K562 (cell line): ENCODE measurements around the gene MAML3. TPM values are rescaled to one million over a fixed set of nuclear protein-coding genes. Genes with fewer than 3 reads are reported as not detected.

Source experiments
- ARNT ChIP-seq, 2 experiments: fragments of 450-650 bp; IDR thresholded peaks; 2 replicates each; pipeline ENCODE4 v1.6.1; 2016; ENCODE audit warnings: mild to moderate bottlenecking in 1 of 2
- CHD7 ChIP-seq: fragments of 200-600 bp; sonication (generic); IDR thresholded peaks from one replicate; pipeline ENCODE4 v1.6.1; 2012; ENCODE audit warnings: mild to moderate bottlenecking, low read depth, low read length, inconsistent platforms
- CREB5 ChIP-seq: fragments of 250-450 bp; sonication (Bioruptor Pico); IDR thresholded peaks from 2 replicates; pipeline ENCODE4 v1.5.0; 2020; ENCODE audit warnings: mild to moderate bottlenecking
- ELK3 ChIP-seq: fragments of 450-650 bp; formaldehyde crosslinking; IDR thresholded peaks from 2 replicates; pipeline ENCODE4 v1.4.0; 2020; ENCODE audit warnings: mild to moderate bottlenecking
- EP400 ChIP-seq: fragments of 450-650 bp; IDR thresholded peaks from 2 replicates; pipeline ENCODE4 v1.6.1; 2017; ENCODE audit warnings: antibody characterized with exemption, mild to moderate bottlenecking, moderate library complexity
- ESRRA ChIP-seq: fragments of 450-650 bp; IDR thresholded peaks from 2 replicates; pipeline ENCODE4 v1.6.1; 2014; ENCODE audit warnings: low read depth, mild to moderate bottlenecking, moderate library complexity, borderline replicate concordance
- GTF2A2 ChIP-seq: IDR thresholded peaks from 2 replicates; pipeline ENCODE4 v1.6.1; 2016; ENCODE audit warnings: mild to moderate bottlenecking, missing genetic modification characterization, missing compliant biosample characterization
- NCOA2 ChIP-seq, 2 experiments: fragments of 450-650 bp; IDR thresholded peaks; 2 replicates each; pipeline ENCODE4 v1.6.1; 2018; ENCODE audit warnings: mild to moderate bottlenecking in 2 of 2, moderate library complexity in 1 of 2; ENCODE audit not compliant: partially characterized antibody in 2 of 2
- SP2 ChIP-seq: IDR thresholded peaks from 2 replicates; pipeline ENCODE4 v1.6.1; 2011; ENCODE audit warnings: mild to moderate bottlenecking, low read depth, low read length, moderate library complexity; ENCODE audit not compliant: poor library complexity, severe bottlenecking; ENCODE audit errors: extremely low read depth
- ZNF280B ChIP-seq: fragments of 250-450 bp; sonication (Bioruptor Pico); IDR thresholded peaks from 2 replicates; pipeline ENCODE4 v1.5.1; 2021; ENCODE audit warnings: mild to moderate bottlenecking
- ZNF75A ChIP-seq: fragments of 450-650 bp; formaldehyde crosslinking; IDR thresholded peaks from 2 replicates; pipeline ENCODE4 v1.4.0; 2020; ENCODE audit warnings: mild to moderate bottlenecking
- polyA plus RNA-seq, 8 experiments: library from polyadenylated mRNA; depleted of rRNA in 4 of 8; stranded (reverse) in 5 of 8; unstranded in 3 of 8; fragments of >200 nt; fragmentation: Nextera tagmentation in 2 of 8; fragmentation: Illumina TruSeq in 1 of 8; extraction: Ambion mirVana in 2 of 8; extraction: Trizol in 1 of 8; gene quantifications; 2 replicates each; pipeline versions ENCODE4 v1.2.1 to v1.2.3, GENCODE V29; 2011 to 2014; ENCODE audit warnings: inconsistent platforms in 1 of 8, missing spikeins in 1 of 8
- total RNA-seq, 7 experiments: library from RNA; depleted of rRNA in 6 of 7; stranded (reverse); fragments of >200 nt in 6 of 7; fragmentation: Illumina TruSeq in 2 of 7; extraction: Trizol in 2 of 7; gene quantifications; 2 replicates each; pipeline versions ENCODE4 v1.2.1 to v1.2.3, GENCODE V29; 2011 to 2021; ENCODE audit warnings: low replicate concordance in 1 of 7

Gene MAML3
- total and polyA plus RNA-seq, 9 of the 15 experiments (the other 6 are each of a cell fraction or from before 2014, with no cell fraction given), result 0.01 to 0.55 (median 0.25) TPM

GRCh38 chr4:140153718-140154571, at the start of gene MAML3 (continued):
- no peak for TF ChIP-seq CHD7
- no peak for TF ChIP-seq ELK3 (CRISPR knock-in tag)
- TF ChIP-seq NCOA2 (IDR thresholded peaks at IDR 0.05; ENCODE audit: partially characterized antibody in 2 of 2), result no peak
- TF ChIP-seq ZNF75A (CRISPR knock-in tag), result no peak
- no peak for TF ChIP-seq ZNF280B (CRISPR knock-in tag)
- TF ChIP-seq EP400, result peak; percentile 53; the same call in 1 of the 2 replicates
- no peak for TF ChIP-seq GTF2A2 (tag)
- TF ChIP-seq CREB5 (CRISPR knock-in tag), result no peak
- no peak; the same call in 1 of the 2 replicates for TF ChIP-seq ESRRA
- TF ChIP-seq SP2, result no peak
- TF ChIP-seq ARNT (IDR thresholded peaks at IDR 0.05), result no peak
